Erythroblast (primary cell): Measurements from ENCODE around the gene RASSF3.

Experiments used
- GATA1 ChIP-seq: IDR thresholded peaks from 2 replicates; pipeline ENCODE4 v1.6.1; 2011; ENCODE audit warnings: low read depth, mild to moderate bottlenecking, control low read depth, low read length, moderate library complexity
- POLR2A ChIP-seq: IDR thresholded peaks from 2 replicates; pipeline ENCODE4 v1.6.1; 2011; ENCODE audit warnings: mild to moderate bottlenecking, low read length

- TF ChIP-seq POLR2A (no peak), GATA1 (no peak)
Measured at GRCh38 chr12:64650762-64651161, 40.5 kb downstream of the RASSF3 start.
